GM21367 (cell line): ENCODE results near the gene PEX1.
"Not testable (repeated sequence)": the region's sequence is repeated elsewhere in the genome, so short reads cannot be mapped to it uniquely, and the experiment has no call there.

Experiments
- ATAC-seq: cut with Tn5 transposase; IDR thresholded peaks from one replicate; pipeline ENCODE4 v1.9.1; 2021; ENCODE audit not compliant: unreplicated experiment

The PEX1 gene

GRCh38 chr7:92528188-92528957 is at the start of gene PEX1, which contains the start of gene RBM48:
Gene PEX1, minus strand, starts transcription at chr7:92528520. Its CDS starts 85 bp downstream, at chr7:92528435.
Gene RBM48, plus strand, starts transcription at chr7:92528795. Its CDS starts 19 bp downstream, at chr7:92528814.
- peak; percentile 93 for ATAC-seq

GRCh38 chr7:92576296-92576695 is 48.0 kb upstream of the PEX1 start:
- no peak for ATAC-seq

- no peak for ATAC-seq
Observed at GRCh38 chr7:92569137-92569536, 40.8 kb upstream of the PEX1 start.

GRCh38 chr7:92567460-92567859 is 39.1 kb upstream of the PEX1 start:
- ATAC-seq, result no peak

GRCh38 chr7:92563345-92563744 is 35.0 kb upstream of the PEX1 start:
- no peak for ATAC-seq

GRCh38 chr7:92560602-92561001 is 32.3 kb upstream of the PEX1 start:
- no peak for ATAC-seq

GRCh38 chr7:92557808-92558362 is 29.6 kb upstream of the PEX1 start:
- no peak for ATAC-seq

GRCh38 chr7:92557249-92557648 is 28.9 kb upstream of the PEX1 start:
- ATAC-seq, result no peak

- no peak for ATAC-seq
Observed at GRCh38 chr7:92550194-92550593, 21.9 kb upstream of the PEX1 start.

GRCh38 chr7:92547579-92547978 is 19.3 kb upstream of the PEX1 start:
- no peak for ATAC-seq

GRCh38 chr7:92546856-92547497 is 18.7 kb upstream of the PEX1 start:
- no peak for ATAC-seq

GRCh38 chr7:92545116-92545515 is 16.8 kb upstream of the PEX1 start:
- not testable (repeated sequence) for ATAC-seq

GRCh38 chr7:92543542-92543941 is 15.2 kb upstream of the PEX1 start:
- not testable (repeated sequence) for ATAC-seq

- ATAC-seq, result no peak
Observed at GRCh38 chr7:92534572-92534971, 6.3 kb upstream of the PEX1 start.

- ATAC-seq, result no peak
Observed at GRCh38 chr7:92528958-92529264, 591 bp upstream of the PEX1 start.

GRCh38 chr7:92527300-92528187 is 776 bp downstream of the PEX1 start:
- peak; percentile 27 for ATAC-seq

GRCh38 chr7:92523110-92523509 is 5.2 kb downstream of the PEX1 start:
- no peak for ATAC-seq

GRCh38 chr7:92520024-92520423 is 8.3 kb downstream of the PEX1 start:
- ATAC-seq, result no peak

- no peak for ATAC-seq
Observed at GRCh38 chr7:92517631-92518030, 10.7 kb downstream of the PEX1 start.

GRCh38 chr7:92513167-92513902 is 15.0 kb downstream of the PEX1 start:
- ATAC-seq, result no peak

GRCh38 chr7:92508946-92509345 is 19.4 kb downstream of the PEX1 start:
- no peak for ATAC-seq
